RWPE1 (cell line): ENCODE data around the gene ARHGAP22.

Experiments
- CTCF ChIA-PET: fragments of 350-600 bp; sonication (Branson Sonifier 250); formaldehyde crosslinking; extraction: SDS; loops from one replicate; lab custom pipeline; 2021; lab: Yijun Ruan, JAX
- POLR2A ChIA-PET: fragments of 400-600 bp; formaldehyde crosslinking; extraction: SDS; loops from one replicate; lab custom pipeline; 2020; ENCODE audit warnings: antibody characterized with exemption; ENCODE audit not compliant: low non-redundant PET; lab: Yijun Ruan, JAX
- DNase-seq: peaks from one replicate; pipeline ENCODE4 v3.0.0; 2012; ENCODE audit warnings: low spot score
- H3K27ac ChIP-seq: fragments of 450-650 bp; 2 replicates; pipeline ENCODE4 v1.5.1; 2017
- CTCF ChIP-seq: fragments of 450-650 bp; conservative IDR thresholded peaks from 2 replicates; pipeline ENCODE4 v1.5.1; 2017; ENCODE audit warnings: low read depth, mild to moderate bottlenecking

The ARHGAP22 gene

GRCh38 chr10:48496831-48497779 is 107.8 kb downstream of the ARHGAP22 start:
- peak overlapping the region; percentile 59 for H3K27ac ChIP-seq
- TF ChIP-seq CTCF = no peak
- DNase-seq = peak; percentile 36
- POLR2A ChIA-PET = no interaction called here
- CTCF ChIA-PET = interaction anchor here (0.5 kb wide), 1 partner anchor 135 kb away, joined by 3 read pairs; no protein-coding TSS in a partner anchor

- ChIA-PET CTCF (no interaction called here), POLR2A (no interaction called here)
- no peak for DNase-seq
- no peak overlapping the region for H3K27ac ChIP-seq
- no peak for TF ChIP-seq CTCF
Measured at GRCh38 chr10:48496105-48496830, 108.6 kb downstream of the ARHGAP22 start.

GRCh38 chr10:48495282-48496045 is 109.4 kb downstream of the ARHGAP22 start:
- CTCF ChIA-PET = no interaction called here
- POLR2A ChIA-PET = no interaction called here
- no peak for TF ChIP-seq CTCF
- H3K27ac ChIP-seq = no peak overlapping the region
- no peak for DNase-seq

GRCh38 chr10:48494611-48495010 is 110.3 kb downstream of the ARHGAP22 start:
- no peak for DNase-seq
- no peak overlapping the region for H3K27ac ChIP-seq
- TF ChIP-seq CTCF = no peak
- ChIA-PET CTCF (no interaction called here), POLR2A (no interaction called here)

- DNase-seq = no peak
- TF ChIP-seq CTCF = no peak
- H3K27ac ChIP-seq = no peak overlapping the region
- ChIA-PET POLR2A (no interaction called here), CTCF (no interaction called here)
Measured at GRCh38 chr10:48494073-48494472, 110.8 kb downstream of the ARHGAP22 start.
